T-helper 1 cell treated with Interleukin-12 subunit alpha and Interleukin-12 subunit beta and Interleukin-4 antibody, amounts not matched to agents 30 ng/mL and 1 ng/mL, for 36 hours (primary cell): Measurements from ENCODE around the gene APOL1. TPM values are rescaled to one million over a fixed set of nuclear protein-coding genes. Genes with fewer than 3 reads are reported as not detected.
"Not testable (repeated sequence)": the region's sequence is repeated elsewhere in the genome, so short reads cannot be mapped to it uniquely, and the experiment has no call there.

Experiments used
- intact Hi-C: fragments of 100-400 bp; cut with micrococcal nuclease; formaldehyde crosslinking; loops from one replicate; pipeline ENCODE4 v1.15.1; 2024
- total RNA-seq: library from RNA; stranded (reverse); gene quantifications from 2 replicates; pipeline ENCODE4 v1.2.3, GENCODE V29; 2022

The APOL1 gene
- total RNA-seq, 1 donor from 2014 or later: 91.0 TPM

GRCh38 chr22:36225333-36225922 lies 27.5 kb upstream of the APOL1 start:
- intact Hi-C loops: no loop called here

GRCh38 chr22:36226189-36226588 lies 26.7 kb upstream of the APOL1 start:
- intact Hi-C loops: no loop called here

- intact Hi-C loops: no loop called here
Measured at GRCh38 chr22:36227396-36227795, 25.5 kb upstream of the APOL1 start.

- intact Hi-C loops: no loop called here
Measured at GRCh38 chr22:36227806-36228205, 25.1 kb upstream of the APOL1 start.

- intact Hi-C loops: not testable (repeated sequence)
Measured at GRCh38 chr22:36228369-36228768, 24.6 kb upstream of the APOL1 start.

- intact Hi-C loops: no loop called here
Measured at GRCh38 chr22:36228944-36229343, 24.0 kb upstream of the APOL1 start.

GRCh38 chr22:36229649-36230048 lies 23.3 kb upstream of the APOL1 start:
- intact Hi-C loops: not testable (repeated sequence)

GRCh38 chr22:36231051-36231450 lies 21.9 kb upstream of the APOL1 start:
- intact Hi-C loops: not testable (repeated sequence)

- intact Hi-C loops: loop anchor here (1.0 kb wide), 1 partner anchor 64 kb away; no protein-coding TSS in a partner anchor
Measured at GRCh38 chr22:36232715-36233401, 20.1 kb upstream of the APOL1 start.

GRCh38 chr22:36233796-36234195 lies 19.1 kb upstream of the APOL1 start:
- intact Hi-C loops: loop anchor here (1.0 kb wide), 1 partner anchor 64 kb away; no protein-coding TSS in a partner anchor

- intact Hi-C loops: no loop called here
Measured at GRCh38 chr22:36234213-36234612, 18.7 kb upstream of the APOL1 start.

GRCh38 chr22:36234919-36235318 lies 18.0 kb upstream of the APOL1 start:
- intact Hi-C loops: loop anchor here (5.0 kb wide), 1 partner anchor 542 kb away; the partner anchor contains the start of gene IFT27

GRCh38 chr22:36235585-36235984 lies 17.3 kb upstream of the APOL1 start:
- intact Hi-C loops: loop anchor here (5.0 kb wide), 1 partner anchor 542 kb away; the partner anchor contains the start of gene IFT27

GRCh38 chr22:36236388-36237319 lies 16.3 kb upstream of the APOL1 start:
- intact Hi-C loops: loop anchor here (5.0 kb wide), 1 partner anchor 541 kb away; the partner anchor contains the start of gene IFT27

GRCh38 chr22:36237462-36238372 lies 15.2 kb upstream of the APOL1 start:
- intact Hi-C loops: loop anchor here (1.0 to 5.0 kb wide), 3 partner anchors 93 to 540 kb away; partner anchors contain the start of gene IFT27

GRCh38 chr22:36238373-36239149 lies 14.4 kb upstream of the APOL1 start:
- intact Hi-C loops: loop anchor here (1.0 to 5.0 kb wide), 10 partner anchors 15 to 590 kb away; partner anchors contain the start of genes APOL1, APOL3, APOL6 and EIF3D

- intact Hi-C loops: loop anchor here (1.0 to 5.0 kb wide), 9 partner anchors 14 to 591 kb away; partner anchors contain the start of genes APOL1, APOL3, APOL6 and EIF3D
Measured at GRCh38 chr22:36239150-36239400, 13.9 kb upstream of the APOL1 start.

- intact Hi-C loops: loop anchor here (1.0 to 5.0 kb wide), 9 partner anchors 14 to 591 kb away; partner anchors contain the start of genes APOL1, APOL3, APOL6 and EIF3D
Measured at GRCh38 chr22:36239401-36240171, 13.3 kb upstream of the APOL1 start, which contains the start of gene APOL2. APOL2 (minus strand) TSS chr22:36239527; CDS start chr22:36233162, 6,365 bp downstream.

- intact Hi-C loops: no loop called here
Measured at GRCh38 chr22:36243986-36244385, 8.9 kb upstream of the APOL1 start.
